ENCODE data around the gene ERVK3-1.
"Not testable (repeated sequence)": the region's sequence is repeated elsewhere in the genome, so short reads cannot be mapped to it uniquely, and the experiment has no call there.

ERVK3-1 gene, protein sequence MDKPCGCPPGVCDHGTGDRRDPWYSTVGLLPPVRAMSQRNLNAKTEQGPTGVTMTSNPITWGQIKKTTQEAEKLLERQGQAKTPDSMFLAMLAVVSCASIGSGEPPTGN

DNA sequence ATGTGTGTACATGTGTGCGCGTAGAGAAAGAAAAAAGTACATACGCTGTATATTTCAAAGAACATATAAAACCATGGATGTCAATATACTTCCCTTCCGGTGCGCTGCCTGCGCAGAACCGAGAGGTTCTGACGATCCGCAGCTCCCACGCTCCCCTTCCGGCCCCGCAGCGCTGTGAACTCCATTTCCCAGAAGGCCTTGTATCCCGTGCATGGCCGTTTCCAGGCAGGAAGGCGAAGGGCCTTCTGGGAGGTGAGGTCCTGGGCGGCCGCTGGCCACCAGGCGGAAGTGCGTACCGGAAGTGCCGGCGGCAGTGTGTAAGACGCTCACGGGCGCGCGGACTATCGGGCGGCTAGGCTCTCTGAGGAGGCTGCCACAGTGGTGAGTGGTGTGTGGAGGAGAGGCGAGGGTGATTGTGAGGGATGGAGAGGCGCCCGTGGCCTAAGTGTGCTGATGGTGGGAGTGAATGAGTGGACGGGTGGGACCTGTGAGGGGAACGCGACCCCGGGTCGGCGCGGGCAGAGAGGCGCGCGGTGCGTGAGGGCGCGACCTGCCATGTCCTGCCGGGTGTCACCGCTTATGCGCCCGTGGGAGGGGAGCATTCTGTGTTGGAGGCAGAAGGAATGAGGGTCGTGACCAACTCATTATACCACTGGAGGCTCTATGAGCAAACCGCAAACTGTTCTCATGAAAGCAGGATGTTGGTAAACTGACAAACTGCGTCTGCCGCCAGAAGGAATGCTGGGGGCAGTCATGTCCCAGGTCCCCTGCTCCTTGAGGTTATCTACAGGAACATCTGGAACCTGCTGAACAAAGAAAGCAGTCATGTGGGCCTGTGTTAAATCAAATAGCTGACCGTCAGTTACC lies at the start of gene ERVK3-1:
ERVK3-1 (plus strand) TSS at position 313 of the 867 bp plus-strand sequence. CDS start 6,792 bp downstream, outside the sequence.
- Histone ChIP-seq H3K9ac (peak within 1 kb of the TSS; percentile 79 to 93 (median 92)), H3K4me1 (peaks cover 18 to 30% (median 23%) of the 10 kb centered on the region in 10 experiments), H4K20me1 (peaks cover 0 to 91% (median 39%) of the 10 kb centered on the region in 11 experiments; a peak in 16 of 22 replicates), H3K4me2 (peak within 1 kb of the TSS; percentile 81 to 96 (median 92)), H3K4me3 (peak within 1 kb of the TSS; percentile 77 to 96 (median 88)), H3K27me3 (no peaks in the 10 kb centered on the region), H3K36me3 (peaks cover 52 to 77% (median 69%) of the 10 kb centered on the region in 11 experiments), H3K27ac (peak within 1 kb of the TSS; percentile 77 to 94 (median 91)), H3K9me3 (replicated peaks in 1 of 11) (peaks cover 0 to 21% (median 0%) of the 10 kb centered on the region in 11 experiments; a peak in 9 of 22 replicates)
- TF ChIP-seq Cebpa-rat (IDR thresholded peaks at IDR 0.05) = no peak

GRCh38 chr19:58258259-58258658 lies 46.9 kb upstream of the ERVK3-1 start:
- H3K36me3 ChIP-seq = peaks cover 100% of the 10 kb centered on the region in 11 experiments
- not testable (repeated sequence) for H4K20me1 ChIP-seq, H3K27ac ChIP-seq, H3K27me3 ChIP-seq, H3K9ac ChIP-seq, H3K4me2 ChIP-seq, H3K4me1 ChIP-seq
- H3K4me3 ChIP-seq = peak overlapping the region; percentile 18 to 55 (median 44); a peak in 15 of 20 replicates
- peaks cover 100% of the 10 kb centered on the region in 11 experiments for H3K9me3 ChIP-seq (replicated peaks in 1 of 11)

DNA sequence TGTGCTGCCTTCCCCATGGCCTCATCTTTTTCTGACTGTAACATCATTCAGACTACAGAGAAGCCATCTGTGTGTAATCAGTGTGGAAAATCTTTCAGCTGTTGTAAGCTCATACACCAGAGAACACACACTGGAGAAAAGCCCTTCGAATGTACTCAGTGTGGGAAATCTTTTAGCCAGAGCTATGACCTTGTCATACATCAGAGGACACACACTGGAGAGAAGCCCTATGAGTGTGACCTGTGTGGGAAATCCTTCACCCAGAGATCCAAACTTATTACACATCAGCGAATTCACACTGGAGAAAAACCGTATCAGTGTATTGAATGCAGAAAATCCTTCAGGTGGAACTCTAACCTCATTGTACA lies 43.6 kb upstream of the ERVK3-1 start:
- H3K4me1 ChIP-seq = no peaks in the 10 kb centered on the region
- H4K20me1 ChIP-seq = no peaks in the 10 kb centered on the region
- peaks cover 100% of the 10 kb centered on the region in 11 experiments for H3K9me3 ChIP-seq (replicated peaks in 1 of 11)
- H3K9ac ChIP-seq = no peak overlapping the region
- peaks cover 100% of the 10 kb centered on the region in 11 experiments for H3K36me3 ChIP-seq
- peak overlapping the region; percentile 27 to 58 (median 47); a peak in 18 of 20 replicates for H3K4me3 ChIP-seq
- peaks cover 0 to 9% (median 0%) of the 10 kb centered on the region in 11 experiments; a peak in 4 of 22 replicates for H3K27me3 ChIP-seq
- H3K4me2 ChIP-seq = no peak overlapping the region
- no peak for TF ChIP-seq Cebpa-rat (IDR thresholded peaks at IDR 0.05)
- no peak overlapping the region for H3K27ac ChIP-seq

- Histone ChIP-seq H3K4me1 (no peaks in the 10 kb centered on the region), H3K27me3 (peaks cover 0 to 9% (median 0%) of the 10 kb centered on the region in 11 experiments; a peak in 4 of 22 replicates), H3K4me3 (peak overlapping the region; percentile 27 to 58 (median 47); a peak in 19 of 20 replicates), H4K20me1 (no peaks in the 10 kb centered on the region), H3K36me3 (peaks cover 100% of the 10 kb centered on the region in 11 experiments), H3K9ac (no peak overlapping the region), H3K27ac (no peak overlapping the region), H3K9me3 (replicated peaks in 1 of 11) (peaks cover 100% of the 10 kb centered on the region in 11 experiments), H3K4me2 (no peak overlapping the region)
- TF ChIP-seq Cebpa-rat (IDR thresholded peaks at IDR 0.05) = no peak
Observed at GRCh38 chr19:58261968-58262921, 42.9 kb upstream of the ERVK3-1 start.

DNA sequence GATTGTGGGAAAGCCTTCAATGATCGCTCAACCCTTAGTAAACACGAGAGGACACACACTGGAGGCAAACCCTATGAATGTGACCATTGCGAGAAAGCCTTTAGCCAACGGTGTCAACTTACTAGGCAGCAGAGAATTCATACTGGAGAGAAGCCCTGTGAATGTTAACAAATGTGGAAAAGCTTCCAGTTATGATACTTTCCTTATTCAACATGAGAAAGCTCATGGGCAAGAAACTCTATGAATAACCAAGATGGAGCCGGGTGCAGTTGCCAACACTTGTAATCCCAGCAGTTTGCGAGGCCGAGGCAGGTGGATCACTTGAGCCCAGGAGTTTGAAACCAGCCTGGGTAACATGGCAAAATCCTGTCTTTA lies 42.3 kb upstream of the ERVK3-1 start:
- Histone ChIP-seq H3K27ac (no peak overlapping the region), H3K4me1 (no peaks in the 10 kb centered on the region), H4K20me1 (no peaks in the 10 kb centered on the region), H3K36me3 (peaks cover 100% of the 10 kb centered on the region in 11 experiments), H3K4me3 (peak overlapping the region; percentile 27 to 58 (median 47); a peak in 19 of 20 replicates), H3K4me2 (no peak overlapping the region), H3K9ac (no peak overlapping the region), H3K27me3 (peaks cover 0 to 9% (median 0%) of the 10 kb centered on the region in 11 experiments; a peak in 4 of 22 replicates), H3K9me3 (replicated peaks in 1 of 11) (peaks cover 100% of the 10 kb centered on the region in 11 experiments)
- no peak for TF ChIP-seq Cebpa-rat (IDR thresholded peaks at IDR 0.05)

DNA sequence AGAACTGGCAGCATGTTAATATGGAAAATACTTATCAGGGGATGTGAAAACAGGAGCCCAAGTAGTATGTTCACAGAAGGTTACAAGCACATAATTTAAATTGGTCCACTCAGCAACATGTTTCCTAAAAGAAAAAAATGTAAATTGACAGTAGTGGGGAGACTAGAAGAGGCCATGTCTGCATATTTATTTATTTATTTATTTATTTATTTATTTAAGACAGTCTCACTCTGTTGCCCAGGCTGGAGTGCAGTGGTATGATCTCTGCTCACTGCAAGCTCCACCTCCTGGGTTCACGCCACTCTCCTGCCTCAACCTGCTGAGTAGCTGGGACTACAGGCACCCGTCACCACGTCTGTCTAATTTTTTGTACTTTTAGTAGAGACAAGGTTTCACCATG lies 40.1 kb upstream of the ERVK3-1 start:
- H3K36me3 ChIP-seq = peaks cover 99 to 100% (median 100%) of the 10 kb centered on the region in 11 experiments
- H4K20me1 ChIP-seq = no peaks in the 10 kb centered on the region
- TF ChIP-seq Cebpa-rat (IDR thresholded peaks at IDR 0.05) = no peak
- no peak overlapping the region for H3K4me2 ChIP-seq
- no peaks in the 10 kb centered on the region for H3K4me1 ChIP-seq
- peaks cover 0 to 9% (median 0%) of the 10 kb centered on the region in 11 experiments; a peak in 4 of 22 replicates for H3K27me3 ChIP-seq
- peaks cover 100% of the 10 kb centered on the region in 11 experiments for H3K9me3 ChIP-seq (replicated peaks in 1 of 11)
- H3K9ac ChIP-seq = no peak overlapping the region
- H3K27ac ChIP-seq = no peak overlapping the region
- peak overlapping the region; percentile 27 to 58 (median 47); a peak in 18 of 20 replicates for H3K4me3 ChIP-seq

GRCh38 chr19:58268344-58268743 lies 36.8 kb upstream of the ERVK3-1 start:
- no peaks in the 10 kb centered on the region for H4K20me1 ChIP-seq
- H3K9me3 ChIP-seq (replicated peaks in 1 of 11) = peaks cover 100% of the 10 kb centered on the region in 11 experiments
- peak overlapping the region in 2 of 10 experiments; percentile 23 to 24; a peak in 1 of 20 replicates for H3K4me3 ChIP-seq
- H3K9ac ChIP-seq = no peak overlapping the region
- no peak for TF ChIP-seq Cebpa-rat (IDR thresholded peaks at IDR 0.05)
- H3K4me2 ChIP-seq = no peak overlapping the region
- no peak overlapping the region for H3K27ac ChIP-seq
- peaks cover 0 to 4% (median 0%) of the 10 kb centered on the region in 11 experiments; a peak in 2 of 22 replicates for H3K27me3 ChIP-seq
- no peaks in the 10 kb centered on the region for H3K4me1 ChIP-seq
- H3K36me3 ChIP-seq = peaks cover 99 to 100% (median 100%) of the 10 kb centered on the region in 11 experiments

DNA sequence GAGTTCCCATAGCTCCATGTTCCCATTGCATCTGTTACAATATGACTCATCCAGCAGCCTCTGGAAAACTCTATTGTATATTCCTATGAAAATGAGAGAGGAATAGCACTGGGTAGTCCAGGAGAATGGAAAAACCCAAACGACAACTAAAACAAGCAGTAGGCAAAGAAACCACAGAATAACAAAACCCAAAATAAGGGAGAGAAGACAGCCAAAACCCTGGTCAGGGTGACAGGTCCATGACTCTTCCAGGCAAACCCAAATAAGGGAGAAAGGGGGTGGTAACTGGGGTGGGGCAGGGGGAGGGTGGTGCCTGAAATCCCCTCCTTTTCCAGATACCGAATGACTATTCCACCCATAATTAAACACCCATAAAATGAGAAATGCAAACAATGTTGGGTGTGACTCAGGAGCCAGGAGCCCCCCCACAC lies 30.4 kb upstream of the ERVK3-1 start:
- Histone ChIP-seq H3K27me3 (no peaks in the 10 kb centered on the region), H3K36me3 (peaks cover 71 to 79% (median 75%) of the 10 kb centered on the region in 11 experiments), H3K4me2 (no peak overlapping the region), H3K4me1 (peaks cover 12 to 22% (median 16%) of the 10 kb centered on the region in 10 experiments), H3K4me3 (no peak overlapping the region; a peak in 1 of 20 replicates), H3K27ac (no peak overlapping the region), H3K9ac (no peak overlapping the region), H3K9me3 (replicated peaks in 1 of 11) (peaks cover 75 to 88% (median 81%) of the 10 kb centered on the region in 11 experiments), H4K20me1 (no peaks in the 10 kb centered on the region)
- no peak for TF ChIP-seq Cebpa-rat (IDR thresholded peaks at IDR 0.05)

All from BLaER1 treated with 17β-estradiol and CSF1 and Interleukin-3, amounts not matched to agents 10 nM and 100 nM (cell line).